GM19395 (cell line): Measurements from ENCODE around the gene DAPL1.
A peak's percentile ranks its signal among the peaks of the same experiment; 100 is the strongest.

Experiments used
- ATAC-seq: cut with Tn5 transposase; IDR thresholded peaks from one replicate; pipeline ENCODE4 v1.9.1; 2021; ENCODE audit warnings: mild to moderate bottlenecking, moderate library complexity; ENCODE audit not compliant: unreplicated experiment

The DAPL1 gene, protein sequence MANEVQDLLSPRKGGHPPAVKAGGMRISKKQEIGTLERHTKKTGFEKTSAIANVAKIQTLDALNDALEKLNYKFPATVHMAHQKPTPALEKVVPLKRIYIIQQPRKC

DNA sequence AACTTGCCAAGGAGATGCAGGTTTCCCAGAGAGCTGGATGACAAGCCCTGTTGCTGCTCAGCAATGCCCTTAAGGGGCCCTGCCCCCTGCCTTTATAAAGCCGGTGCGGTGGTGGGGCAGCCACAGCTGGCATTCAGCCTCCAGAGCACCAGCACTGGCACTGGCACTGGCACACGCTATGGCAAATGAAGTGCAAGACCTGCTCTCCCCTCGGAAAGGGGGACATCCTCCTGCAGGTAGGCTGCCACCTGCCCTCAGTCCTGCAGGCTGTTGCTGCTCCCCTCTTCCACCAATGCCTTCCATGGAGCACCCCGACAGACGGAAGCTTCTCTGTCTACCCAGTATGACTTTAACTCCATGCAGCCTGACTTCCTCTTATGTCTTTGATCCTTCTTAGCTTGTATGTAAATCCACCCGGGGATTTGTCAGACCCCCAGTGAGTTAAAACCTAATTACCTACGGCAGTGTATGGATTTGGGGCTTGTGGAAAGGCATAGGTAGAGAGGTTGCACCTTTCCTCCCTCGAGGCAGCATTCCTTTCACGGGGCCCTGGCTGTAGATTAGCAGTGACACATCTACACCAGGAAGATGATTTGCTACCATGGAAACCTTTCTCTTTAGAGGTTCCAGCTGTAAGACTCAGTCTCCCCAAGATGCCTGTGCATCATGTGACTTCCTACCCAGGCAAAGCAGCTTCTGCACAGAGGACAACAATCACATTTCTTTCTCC is at the start of gene DAPL1:
Gene DAPL1, plus strand, starts transcription at position 123 of the 730 bp plus-strand sequence. Its CDS starts 56 bp downstream, at position 179.
- ATAC-seq: no peak

DNA sequence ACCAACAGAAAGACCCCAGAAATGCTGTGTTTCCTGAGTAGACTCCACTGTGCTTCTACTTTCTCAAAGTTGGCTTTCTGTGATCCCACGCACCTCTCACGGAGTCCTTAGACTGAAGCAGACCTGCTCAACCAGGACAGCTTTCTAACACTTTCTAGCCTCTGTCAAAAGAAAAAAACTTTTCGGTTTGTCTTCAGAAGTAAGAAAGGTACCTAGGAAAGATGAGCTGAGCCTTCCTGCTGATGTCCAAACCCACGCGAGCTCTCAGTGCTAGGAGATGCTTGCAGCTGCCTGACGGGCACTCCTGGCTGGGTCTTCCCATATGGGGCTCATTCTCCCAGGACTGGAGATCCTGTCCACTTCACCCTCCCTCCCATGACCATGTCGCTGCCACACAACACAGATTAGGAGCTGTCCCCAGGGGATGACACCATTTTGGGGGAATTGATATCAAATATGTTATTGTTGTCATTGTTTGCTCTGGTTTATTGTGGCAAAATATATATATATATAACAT is 49.2 kb upstream of the DAPL1 start:
- no peak for ATAC-seq

DNA sequence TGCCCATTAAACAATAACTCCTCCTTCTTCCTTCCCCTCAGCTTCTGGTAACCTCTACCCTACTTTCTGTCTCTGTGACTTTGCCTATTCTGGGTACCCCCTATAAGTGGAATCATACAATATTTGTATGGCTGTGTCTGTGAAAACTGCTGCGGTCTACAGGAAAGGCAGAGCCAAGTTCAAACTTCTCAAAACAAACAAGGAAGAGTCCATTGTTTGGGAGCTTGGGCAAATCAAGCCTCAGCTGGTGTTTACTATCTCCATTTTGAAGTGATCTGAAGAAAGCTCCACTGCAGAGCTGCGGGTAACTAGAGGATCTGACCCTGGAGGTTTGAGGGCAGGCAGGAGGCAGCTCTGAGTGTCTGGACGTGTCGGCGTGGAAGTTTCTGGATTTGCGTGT is 48.6 kb upstream of the DAPL1 start:
- no peak for ATAC-seq

DNA sequence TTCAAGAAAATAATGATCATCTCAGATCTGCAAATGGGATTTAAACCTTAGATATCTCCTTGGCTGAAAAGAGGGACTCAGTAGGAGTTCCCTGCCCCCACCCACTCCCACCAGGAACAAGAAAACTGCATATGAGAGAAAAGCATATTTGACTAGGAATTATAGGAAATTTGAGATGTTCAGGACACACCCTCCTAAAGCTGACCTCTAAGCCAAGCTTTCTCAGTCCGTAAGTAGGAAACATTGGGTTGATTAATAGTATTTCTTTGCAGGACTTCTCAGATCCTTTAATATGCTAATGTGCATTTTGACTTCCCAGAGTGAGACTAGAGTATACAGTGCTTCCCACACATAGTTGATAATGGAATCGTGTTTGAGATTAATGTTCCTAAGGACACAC is 47.8 kb upstream of the DAPL1 start:
- ATAC-seq: no peak

DNA sequence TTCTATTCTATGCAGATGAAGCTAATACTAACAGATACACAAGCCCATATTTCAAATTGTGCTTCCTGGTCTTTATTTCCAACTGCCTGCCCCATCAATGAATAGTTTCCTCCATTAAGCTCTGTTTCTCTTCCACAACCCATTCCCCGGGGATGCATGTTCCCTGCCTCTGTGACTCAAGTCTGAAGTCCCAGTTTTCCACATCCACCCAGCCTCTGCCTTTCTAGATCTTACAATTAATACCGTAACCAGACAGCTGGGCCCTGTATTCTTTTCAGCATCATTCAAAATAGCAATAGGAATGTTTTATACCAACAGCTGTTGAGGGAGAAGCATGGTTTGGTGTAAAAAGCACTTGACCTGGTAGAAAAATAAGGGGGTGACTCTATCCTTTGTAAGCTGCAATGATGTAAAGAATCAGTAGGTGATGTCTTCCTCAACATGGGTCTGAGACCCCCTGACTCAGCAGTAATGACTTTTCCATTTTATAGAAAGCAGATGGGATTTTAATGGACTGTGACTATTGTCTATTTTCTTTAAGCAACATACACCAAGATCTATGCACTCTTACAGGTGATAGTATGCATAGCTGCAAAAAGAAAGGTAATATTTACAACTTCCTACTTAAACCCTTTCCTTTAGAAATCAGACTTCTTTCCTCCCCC is 46.1 kb upstream of the DAPL1 start:
- ATAC-seq: no peak

DNA sequence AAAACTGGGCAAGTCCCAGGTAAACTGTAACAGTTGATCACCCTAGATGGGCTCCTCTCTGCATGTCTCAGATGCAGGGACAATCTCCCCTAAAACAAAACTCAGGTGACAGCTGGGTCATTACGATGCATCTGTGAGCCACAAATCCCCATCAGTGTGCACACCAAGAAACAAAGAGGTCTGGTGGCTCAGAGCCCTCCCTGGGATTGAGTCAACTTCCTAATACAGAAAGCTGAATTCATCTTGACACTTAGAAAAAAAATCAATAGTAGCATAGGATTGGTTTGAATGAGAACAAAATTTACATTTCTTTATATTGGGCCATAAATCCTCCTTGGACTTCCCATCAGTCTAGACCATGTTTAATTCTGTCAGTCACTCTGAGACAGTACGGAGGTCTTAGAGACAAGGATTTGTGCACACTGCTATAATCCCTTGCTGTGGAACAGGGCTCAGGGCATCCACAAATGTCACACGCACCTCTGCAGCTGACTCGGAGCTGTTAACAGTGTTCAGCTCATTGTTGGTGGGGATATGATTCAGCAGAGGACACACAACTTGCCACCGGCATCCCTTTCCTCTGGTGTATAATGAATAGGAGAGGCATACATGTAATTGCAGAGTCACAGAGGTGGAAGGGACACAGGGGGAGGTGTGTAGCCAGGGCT is 44.5 kb upstream of the DAPL1 start:
- no peak for ATAC-seq

DNA sequence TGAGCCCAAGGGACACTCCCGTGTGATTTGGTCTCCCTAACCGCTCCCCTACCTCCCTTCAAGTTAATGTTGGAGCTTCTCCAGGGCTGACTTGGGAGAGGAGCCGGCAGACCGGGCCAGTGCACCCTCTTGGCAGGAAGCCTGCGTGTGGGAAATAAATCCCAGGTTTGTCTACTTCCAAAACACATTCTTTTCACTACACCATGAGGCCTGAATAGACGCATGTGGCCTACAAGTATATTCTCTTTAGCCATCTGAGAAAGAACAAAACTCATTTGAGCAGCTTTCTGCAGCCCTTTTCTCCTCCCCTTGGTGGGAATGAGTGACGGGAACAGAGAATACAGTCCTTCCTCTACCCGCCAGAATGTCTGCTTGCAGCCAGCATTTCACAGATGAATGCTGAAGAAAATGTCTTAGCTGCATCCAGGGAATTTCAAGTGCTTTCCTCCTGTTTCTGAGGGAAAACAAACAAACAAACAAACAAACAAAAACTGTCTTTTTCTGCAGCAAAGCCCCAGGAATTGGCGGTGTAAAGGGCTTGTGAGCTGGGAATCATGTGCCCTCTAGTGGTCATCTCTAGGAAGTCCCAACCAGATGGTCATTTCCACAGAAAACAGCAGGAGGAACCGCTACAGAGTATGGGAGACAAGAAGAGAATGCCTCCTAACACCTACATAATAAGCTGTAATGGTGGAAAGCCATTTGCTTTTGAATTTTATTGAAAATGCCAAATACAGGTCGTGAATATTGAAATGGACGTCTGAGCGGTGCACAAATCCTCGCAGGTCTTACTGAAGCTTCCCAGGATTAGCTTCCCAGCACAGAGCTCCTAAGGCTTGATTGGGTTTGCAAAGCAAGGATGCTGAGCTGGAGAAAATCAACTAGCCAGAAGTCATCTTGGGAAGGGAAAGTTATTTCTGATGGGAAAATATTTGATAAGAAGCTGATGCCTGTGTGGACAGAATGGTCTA is 41.2 kb upstream of the DAPL1 start:
- ATAC-seq: peak; percentile 94

DNA sequence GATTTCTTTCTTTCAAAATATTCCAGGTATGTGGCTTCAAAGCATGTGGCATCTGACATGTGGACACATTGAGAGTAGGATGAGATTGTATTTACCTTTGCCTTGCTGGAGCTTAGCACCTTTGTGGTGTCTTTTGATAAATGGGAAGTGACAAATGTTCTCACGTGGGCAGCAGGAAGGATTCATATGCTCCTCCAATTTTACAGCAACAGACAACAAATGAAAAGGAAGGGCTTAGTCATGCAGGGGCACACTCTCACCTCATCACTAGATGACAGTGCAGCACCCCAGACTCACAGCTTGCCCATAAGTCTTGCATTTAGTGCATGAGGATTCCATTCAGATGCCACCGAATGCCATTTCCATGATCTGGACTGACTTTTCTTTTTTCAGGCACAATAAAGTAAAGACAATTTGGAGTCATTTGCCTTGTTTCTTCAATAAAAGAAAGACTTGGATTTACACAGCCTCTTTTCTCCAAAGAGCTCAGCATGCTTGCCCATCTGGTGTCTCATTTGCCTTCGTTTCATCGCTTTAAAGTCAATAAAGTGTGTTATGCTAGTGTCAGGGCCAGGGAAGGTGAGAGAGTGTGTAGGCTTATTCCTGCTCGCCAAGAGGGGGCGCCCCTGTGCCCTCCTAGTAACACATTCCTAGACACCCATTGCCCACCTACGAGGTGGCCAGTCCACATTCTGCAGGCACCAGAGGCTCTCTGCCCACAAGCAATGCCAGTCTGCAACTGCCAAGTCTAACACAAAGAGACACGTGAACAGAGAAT is 39.6 kb upstream of the DAPL1 start:
- no peak for ATAC-seq

DNA sequence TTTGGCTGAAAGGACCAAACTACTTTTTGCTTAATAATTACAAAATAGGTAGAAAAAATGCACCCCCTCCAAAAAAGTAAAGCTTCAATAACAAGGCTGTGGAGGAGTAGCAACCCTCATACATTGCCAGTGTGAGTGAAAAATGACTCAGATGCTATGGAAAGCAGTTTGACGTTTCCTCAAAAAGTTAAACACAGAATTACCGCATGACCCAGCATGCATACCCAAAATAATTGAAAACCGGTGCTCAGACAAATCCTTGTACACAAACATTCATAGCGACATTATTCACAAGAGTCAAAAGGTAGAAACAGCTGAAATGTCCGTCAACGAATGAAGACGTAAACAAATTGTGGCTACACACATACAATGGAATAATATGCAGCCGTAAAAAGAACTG is 38.8 kb upstream of the DAPL1 start:
- ATAC-seq: no peak

DNA sequence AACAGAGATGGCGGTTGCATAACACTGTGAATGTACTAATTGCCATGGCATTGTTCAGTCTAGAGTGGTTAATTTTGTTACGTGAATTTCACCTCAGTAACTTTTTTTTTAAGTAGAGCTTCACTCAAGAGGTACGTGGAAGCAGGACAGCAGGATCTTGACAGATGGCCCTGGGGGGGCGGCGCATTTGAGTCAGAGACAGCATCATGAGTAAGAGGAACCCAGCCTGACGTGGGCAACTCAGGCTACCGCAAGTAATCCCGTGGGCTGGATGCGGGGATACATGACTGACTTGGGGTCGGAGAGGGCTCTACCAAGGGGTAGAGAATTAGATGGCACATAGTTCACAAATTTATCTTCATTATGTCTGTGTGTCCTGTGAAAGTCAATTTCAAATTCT is 38.1 kb upstream of the DAPL1 start:
- no peak for ATAC-seq

DNA sequence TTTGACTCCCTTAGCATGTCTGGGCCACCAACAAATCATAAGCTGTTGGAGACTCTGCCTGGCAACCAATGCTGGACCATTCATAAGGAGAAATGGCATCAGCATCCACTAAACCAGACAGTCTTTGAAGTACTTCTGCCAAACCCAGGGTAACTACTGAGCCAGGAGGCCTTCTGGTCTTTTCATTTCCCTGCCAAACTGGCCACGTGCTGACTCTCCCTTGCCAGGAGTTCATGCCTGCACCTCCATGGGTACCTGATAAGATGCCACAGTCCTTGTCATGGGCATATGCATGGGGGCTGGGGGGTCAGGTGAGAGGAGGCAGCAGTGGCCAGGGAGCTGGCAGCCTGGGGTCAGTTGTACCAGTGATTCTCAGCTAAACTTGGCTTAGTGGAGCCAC is 34.2 kb upstream of the DAPL1 start:
- no peak for ATAC-seq

DNA sequence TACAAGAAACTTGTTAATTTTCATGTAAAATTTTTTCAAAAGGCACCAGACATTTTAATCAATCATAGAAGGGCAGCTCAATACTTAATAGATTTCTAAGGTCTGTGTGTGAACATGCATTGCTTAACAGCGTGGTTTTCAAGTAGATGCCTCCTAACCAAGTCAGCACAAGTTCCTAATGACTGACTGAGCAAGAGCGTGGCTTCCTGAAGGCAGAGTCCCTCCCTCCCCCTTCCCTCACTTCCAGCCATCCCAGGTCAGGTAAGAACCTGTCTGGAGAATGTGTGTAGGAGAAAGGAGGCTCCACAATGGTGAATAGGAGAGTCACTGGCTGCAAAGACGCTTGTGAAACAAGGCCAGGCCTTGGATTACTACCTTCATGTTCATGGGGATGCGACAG is 33.5 kb upstream of the DAPL1 start:
- ATAC-seq: no peak

DNA sequence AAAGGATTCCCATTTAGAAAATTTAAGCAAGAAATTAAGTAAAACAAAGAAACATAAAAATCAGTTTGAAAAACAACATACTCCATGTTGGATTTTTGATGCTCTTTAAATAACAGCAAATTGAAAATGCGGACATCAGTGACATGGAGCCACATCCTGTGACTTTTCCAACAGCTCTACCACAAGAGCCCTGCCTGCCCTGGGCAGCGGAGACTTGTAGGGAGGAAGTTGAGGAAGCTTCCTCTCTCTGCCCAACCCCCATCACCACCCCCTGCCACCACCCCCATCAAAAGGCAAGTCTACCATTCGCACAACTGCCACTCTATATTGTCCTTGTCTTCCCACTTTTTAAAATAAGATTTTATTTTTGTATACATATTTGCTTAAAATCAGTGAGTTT is 32.8 kb upstream of the DAPL1 start:
- ATAC-seq: no peak

DNA sequence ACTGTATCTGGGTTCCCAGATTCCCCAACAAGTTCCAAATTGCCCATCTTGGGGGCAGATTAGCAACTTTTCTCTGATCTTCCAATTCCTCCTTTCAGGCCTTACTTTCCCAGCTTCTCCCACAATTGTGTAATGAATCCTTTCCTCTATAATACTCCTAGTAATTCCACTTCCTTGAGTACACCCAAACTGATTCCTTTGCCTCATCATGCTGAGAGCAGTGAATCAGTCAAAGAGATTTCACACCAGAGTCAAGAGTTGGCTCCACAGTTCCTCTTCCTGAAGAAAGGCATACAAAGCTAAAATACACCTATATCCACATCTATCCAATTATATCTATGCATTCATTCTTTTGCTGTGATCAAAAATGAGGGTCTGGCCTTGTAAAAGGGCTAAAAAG is 28.6 kb upstream of the DAPL1 start:
- no peak for ATAC-seq

DNA sequence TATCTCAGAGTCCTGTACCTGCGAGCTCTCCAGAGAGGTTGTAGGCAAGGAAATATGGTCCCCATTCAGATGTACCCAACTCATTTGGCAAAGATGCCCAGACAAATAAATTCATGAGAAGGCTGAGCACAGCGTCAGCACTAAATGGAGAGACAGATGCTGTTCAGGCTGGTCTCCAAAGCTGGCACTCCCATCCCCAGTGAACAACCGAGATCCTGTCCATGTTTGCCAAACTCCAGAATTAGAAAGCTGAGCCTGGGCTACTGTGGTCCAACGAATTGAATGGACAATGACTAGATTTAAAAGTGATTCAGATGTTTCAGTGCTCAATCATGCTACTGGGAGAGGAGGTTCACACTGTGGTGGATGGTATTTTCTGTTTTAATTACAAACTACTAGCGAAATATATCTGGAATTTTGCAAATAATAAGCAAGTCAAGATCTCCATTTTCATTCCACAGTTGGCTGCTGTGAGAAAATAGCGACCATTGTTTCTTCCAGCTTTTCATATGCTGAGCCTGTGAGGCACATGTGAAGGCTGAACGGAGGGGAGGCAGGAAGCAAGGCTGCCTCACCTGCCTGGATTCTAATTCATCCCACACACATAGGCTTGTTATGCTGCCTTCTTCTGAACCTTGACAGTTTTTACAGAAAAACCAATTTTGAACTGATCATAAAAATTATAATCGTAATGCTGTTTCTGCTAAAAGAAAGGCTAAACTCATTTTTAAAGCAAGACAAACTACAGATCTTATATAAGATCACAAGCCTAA is 22.6 kb upstream of the DAPL1 start:
- ATAC-seq: no peak

DNA sequence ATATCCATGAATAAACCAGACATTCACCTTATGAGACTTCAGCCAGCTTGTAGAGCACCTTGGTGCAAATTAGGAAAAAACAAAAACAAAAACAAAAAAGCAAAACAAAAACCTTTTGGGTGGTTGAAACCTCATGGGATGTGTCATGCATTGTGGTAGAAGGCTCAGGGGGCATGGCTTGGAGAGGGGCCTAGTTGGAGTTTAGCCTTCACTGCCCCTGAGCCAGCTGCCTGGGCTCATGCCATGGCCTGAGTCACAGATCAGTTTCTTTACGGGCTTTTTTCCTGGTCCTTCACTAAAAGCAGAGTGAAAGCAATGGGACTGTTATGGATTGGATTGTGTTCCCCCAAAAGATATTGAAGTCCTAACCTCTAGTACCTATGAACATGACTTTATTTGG is 22.0 kb upstream of the DAPL1 start:
- no peak for ATAC-seq

DNA sequence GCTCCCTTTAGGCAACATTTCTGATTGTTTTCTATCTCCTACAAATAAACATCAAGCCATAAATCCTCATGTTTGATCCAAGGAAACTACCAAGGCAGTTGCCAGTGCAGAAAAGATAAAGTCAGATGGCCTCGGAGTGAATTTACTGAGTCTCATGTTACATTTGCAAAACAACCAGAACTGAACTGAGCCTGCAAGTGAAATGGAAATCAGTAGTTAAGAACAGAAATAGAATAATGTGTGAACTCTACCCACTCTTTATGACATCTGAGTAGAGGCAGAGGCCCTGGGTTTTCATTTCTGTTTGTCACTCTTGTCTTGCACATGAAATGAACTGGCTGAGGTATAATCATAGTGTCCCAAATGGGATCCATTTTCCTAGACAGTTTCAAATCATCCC is 20.4 kb upstream of the DAPL1 start:
- ATAC-seq: no peak

DNA sequence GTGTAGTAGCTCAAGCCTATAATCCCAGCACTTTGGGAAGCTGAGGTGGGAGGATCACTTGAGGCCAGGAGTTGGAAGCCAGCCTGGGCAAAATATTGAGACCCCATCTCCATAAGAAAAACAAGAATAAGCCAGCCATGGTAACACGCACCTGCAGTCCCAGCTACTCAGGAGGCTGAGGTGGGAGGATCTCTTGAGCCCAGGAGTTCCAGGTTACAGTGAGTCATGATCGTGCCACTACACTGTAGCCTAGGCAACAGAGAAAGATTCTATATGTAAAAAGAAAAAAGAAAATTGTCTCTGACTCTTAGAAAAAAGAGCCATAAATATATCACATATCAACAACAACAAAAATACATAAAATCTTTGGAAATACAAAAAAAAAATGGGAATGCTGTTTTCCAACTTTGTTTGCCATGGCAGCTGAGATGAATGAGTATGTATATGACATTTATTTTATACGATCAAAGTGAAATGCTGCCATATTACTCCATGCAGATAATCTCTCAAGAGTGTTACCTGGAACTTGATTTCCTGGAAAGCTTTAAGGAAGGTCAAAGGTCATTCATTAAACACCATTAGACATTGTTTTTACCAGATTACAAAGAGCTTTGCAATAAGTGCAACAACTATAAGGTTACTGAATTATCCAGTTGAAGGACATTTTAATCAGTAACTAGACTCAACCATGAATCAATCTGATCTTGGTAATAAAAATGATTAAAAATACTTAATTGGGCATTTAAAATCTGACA is 19.7 kb upstream of the DAPL1 start:
- ATAC-seq: no peak
